MG63 (cell line): ENCODE data around the gene HES5. TPM values are rescaled to one million over a fixed set of nuclear protein-coding genes. Genes with fewer than 3 reads are reported as not detected.
"Not testable (repeated sequence)": the region's sequence is repeated elsewhere in the genome, so short reads cannot be mapped to it uniquely, and the experiment has no call there.

Source experiments
- DNase-seq: peaks from one replicate; pipeline ENCODE4 v3.0.0-alpha.2; 2020
- H3K27me3 ChIP-seq: fragments of 250-450 bp; sonication (Bioruptor Pico); 2 replicates; pipeline ENCODE4 v1.5.1; 2020; ENCODE audit warnings: mild to moderate bottlenecking, moderate library complexity
- H3K36me3 ChIP-seq: fragments of 250-450 bp; sonication (Bioruptor Pico); 2 replicates; pipeline ENCODE4 v1.5.1; 2020; ENCODE audit warnings: mild to moderate bottlenecking, moderate library complexity
- H3K4me3 ChIP-seq: fragments of 250-450 bp; sonication (Bioruptor Pico); 2 replicates; pipeline ENCODE4 v1.5.1; 2020; ENCODE audit warnings: mild to moderate bottlenecking, moderate library complexity
- H3K9me3 ChIP-seq: fragments of 250-450 bp; sonication (Bioruptor Pico); 2 replicates; pipeline ENCODE4 v1.5.1; 2020; ENCODE audit warnings: mild to moderate bottlenecking, moderate library complexity
- total RNA-seq: library from RNA; depleted of rRNA; stranded (reverse); fragments of >200 nt; shearing (Covaris generic); gene quantifications from 2 replicates; pipeline ENCODE4 v1.2.3, GENCODE V29; 2014; ENCODE audit warnings: low replicate concordance; rRNA removed

Gene HES5
- total RNA-seq = not detected in 2 replicates

GRCh38 chr1:2529784-2530512, at the start of gene HES5:
HES5 (minus strand) TSS chr1:2530263; CDS start chr1:2530164, 99 bp downstream.
- Histone ChIP-seq H3K9me3 (no peaks in the 10 kb centered on the region), H3K27me3 (no peaks in the 10 kb centered on the region), H3K36me3 (0 out of 2 replicates have a peak, but pooled peaks cover 5% of the 10 kb centered on the region), H3K4me3 (no peak within 1 kb of the TSS)
- no peak for DNase-seq

- H3K27me3 ChIP-seq = peaks cover 4% of the 10 kb centered on the region
- no peak for DNase-seq
- H3K36me3 ChIP-seq = no peaks in the 10 kb centered on the region
- H3K4me3 ChIP-seq = no peak overlapping the region
- no peaks in the 10 kb centered on the region for H3K9me3 ChIP-seq
Measured at GRCh38 chr1:2578758-2579118, 48.7 kb upstream of the HES5 start.

GRCh38 chr1:2577565-2578075, 47.6 kb upstream of the HES5 start:
- H3K36me3 ChIP-seq, DNase-seq, H3K27me3 ChIP-seq, H3K4me3 ChIP-seq, H3K9me3 ChIP-seq: not testable (repeated sequence)

GRCh38 chr1:2575801-2576663, 46.0 kb upstream of the HES5 start:
- no peak for DNase-seq
- Histone ChIP-seq H3K4me3 (no peak overlapping the region), H3K9me3 (no peaks in the 10 kb centered on the region; the same call in 1 of the 2 replicates), H3K36me3 (no peaks in the 10 kb centered on the region), H3K27me3 (no peaks in the 10 kb centered on the region)

- Histone ChIP-seq H3K36me3 (no peaks in the 10 kb centered on the region), H3K4me3 (no peak overlapping the region), H3K27me3 (no peaks in the 10 kb centered on the region), H3K9me3 (no peaks in the 10 kb centered on the region; the same call in 1 of the 2 replicates)
- no peak for DNase-seq
Measured at GRCh38 chr1:2574350-2574749, 44.3 kb upstream of the HES5 start.

- no peak for DNase-seq
- no peaks in the 10 kb centered on the region for H3K27me3 ChIP-seq
- no peaks in the 10 kb centered on the region for H3K36me3 ChIP-seq
- no peaks in the 10 kb centered on the region; the same call in 1 of the 2 replicates for H3K9me3 ChIP-seq
- no peak overlapping the region for H3K4me3 ChIP-seq
Measured at GRCh38 chr1:2573250-2573920, 43.3 kb upstream of the HES5 start.

- H3K4me3 ChIP-seq = no peak overlapping the region
- H3K9me3 ChIP-seq = no peaks in the 10 kb centered on the region; the same call in 1 of the 2 replicates
- H3K27me3 ChIP-seq = no peaks in the 10 kb centered on the region
- DNase-seq = no peak
- H3K36me3 ChIP-seq = no peaks in the 10 kb centered on the region
Measured at GRCh38 chr1:2571348-2571747, 41.3 kb upstream of the HES5 start.

GRCh38 chr1:2570332-2570731, 40.3 kb upstream of the HES5 start:
- Histone ChIP-seq H3K27me3 (no peaks in the 10 kb centered on the region), H3K4me3 (no peak overlapping the region)
- no peak for DNase-seq

GRCh38 chr1:2569703-2570102, 39.6 kb upstream of the HES5 start:
- DNase-seq, H3K27me3 ChIP-seq: not testable (repeated sequence)

More at GRCh38 chr1:2570332-2570731, 40.3 kb upstream of the HES5 start:
- H3K36me3 ChIP-seq = no peaks in the 10 kb centered on the region
- H3K9me3 ChIP-seq = no peaks in the 10 kb centered on the region; the same call in 1 of the 2 replicates

GRCh38 chr1:2569060-2569459, 39.0 kb upstream of the HES5 start:
- H3K9me3 ChIP-seq = no peaks in the 10 kb centered on the region; the same call in 1 of the 2 replicates
- no peaks in the 10 kb centered on the region for H3K27me3 ChIP-seq
- no peak for DNase-seq
- H3K36me3 ChIP-seq = no peaks in the 10 kb centered on the region
- no peak overlapping the region for H3K4me3 ChIP-seq

More at GRCh38 chr1:2569703-2570102, 39.6 kb upstream of the HES5 start:
- H3K9me3 ChIP-seq, H3K36me3 ChIP-seq, H3K4me3 ChIP-seq: not testable (repeated sequence)

- DNase-seq, H3K27me3 ChIP-seq, H3K4me3 ChIP-seq, H3K36me3 ChIP-seq, H3K9me3 ChIP-seq: not testable (repeated sequence)
Measured at GRCh38 chr1:2568187-2568816, 38.2 kb upstream of the HES5 start.

GRCh38 chr1:2567083-2567679, 37.1 kb upstream of the HES5 start:
- no peaks in the 10 kb centered on the region for H3K9me3 ChIP-seq
- no peak overlapping the region for H3K4me3 ChIP-seq
- DNase-seq = no peak
- H3K27me3 ChIP-seq = no peaks in the 10 kb centered on the region
- H3K36me3 ChIP-seq = no peaks in the 10 kb centered on the region

GRCh38 chr1:2566101-2567045, 36.3 kb upstream of the HES5 start:
- no peaks in the 10 kb centered on the region for H3K36me3 ChIP-seq
- H3K4me3 ChIP-seq = no peak overlapping the region
- H3K27me3 ChIP-seq = no peaks in the 10 kb centered on the region
- no peak for DNase-seq
- H3K9me3 ChIP-seq = no peaks in the 10 kb centered on the region

- Histone ChIP-seq H3K27me3 (no peaks in the 10 kb centered on the region), H3K4me3 (no peak overlapping the region), H3K9me3 (no peaks in the 10 kb centered on the region), H3K36me3 (no peaks in the 10 kb centered on the region)
- DNase-seq = no peak
Measured at GRCh38 chr1:2564815-2565374, 34.8 kb upstream of the HES5 start.
